ENCODE measurements around the gene AKR1B1. TPM values are rescaled to one million over a fixed set of nuclear protein-coding genes. Genes with fewer than 3 reads are reported as not detected.

AKR1B1 gene
- total RNA-seq, 4 donors from 2014 or later, result 44.6 to 55.2 (median 52.5) TPM

- 53% methylated on average over 11 of the region's 11 CpGs for WGBS
- Histone ChIP-seq H3K4me1 (peaks cover 8 to 19% (median 16%) of the 10 kb centered on the region in 4 donors), H3K36me3 (no peaks in the 10 kb centered on the region), H3K27me3 (no peaks in the 10 kb centered on the region), H3K27ac (replicated peaks in 1 of 4) (peak overlapping the region; percentile 76 to 82 (median 79)), H3K9me3 (no peaks in the 10 kb centered on the region), H3K4me3 (peak overlapping the region; percentile 37 to 53 (median 48))
- intact Hi-C loops (cut with DNase I), result loop anchor here (2.0 to 10.0 kb wide), 3 partner anchors 81 to 175 kb away; partner anchors contain the start of gene AKR1B15
- no peak for TF ChIP-seq POLR2A (IDR thresholded peaks at IDR 0.05; ENCODE audit: low read depth)
- TF ChIP-seq, protein P1, sequence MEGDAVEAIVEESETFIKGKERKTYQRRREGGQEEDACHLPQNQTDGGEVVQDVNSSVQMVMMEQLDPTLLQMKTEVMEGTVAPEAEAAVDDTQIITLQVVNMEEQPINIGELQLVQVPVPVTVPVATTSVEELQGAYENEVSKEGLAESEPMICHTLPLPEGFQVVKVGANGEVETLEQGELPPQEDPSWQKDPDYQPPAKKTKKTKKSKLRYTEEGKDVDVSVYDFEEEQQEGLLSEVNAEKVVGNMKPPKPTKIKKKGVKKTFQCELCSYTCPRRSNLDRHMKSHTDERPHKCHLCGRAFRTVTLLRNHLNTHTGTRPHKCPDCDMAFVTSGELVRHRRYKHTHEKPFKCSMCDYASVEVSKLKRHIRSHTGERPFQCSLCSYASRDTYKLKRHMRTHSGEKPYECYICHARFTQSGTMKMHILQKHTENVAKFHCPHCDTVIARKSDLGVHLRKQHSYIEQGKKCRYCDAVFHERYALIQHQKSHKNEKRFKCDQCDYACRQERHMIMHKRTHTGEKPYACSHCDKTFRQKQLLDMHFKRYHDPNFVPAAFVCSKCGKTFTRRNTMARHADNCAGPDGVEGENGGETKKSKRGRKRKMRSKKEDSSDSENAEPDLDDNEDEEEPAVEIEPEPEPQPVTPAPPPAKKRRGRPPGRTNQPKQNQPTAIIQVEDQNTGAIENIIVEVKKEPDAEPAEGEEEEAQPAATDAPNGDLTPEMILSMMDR (IDR thresholded peaks at IDR 0.05), result no peak
- TF ChIP-seq EP300 (IDR thresholded peaks at IDR 0.05), result no peak
- no peak for TF ChIP-seq POLR2AphosphoS5 (IDR thresholded peaks at IDR 0.05)
- no peak for DNase-seq (ENCODE audit: extremely low spot score)
These were observed 27.1 kb downstream of the AKR1B1 start for GRCh38 chr7:134431815-134432214.

- H3K9me3 ChIP-seq, result no peaks in the 10 kb centered on the region
- 67% methylated on average over 6 of the region's 6 CpGs for WGBS
- no peak overlapping the region for H3K27ac ChIP-seq (replicated peaks in 1 of 4)
- DNase-seq (ENCODE audit: extremely low spot score), result no peak
- intact Hi-C loops (cut with DNase I), result no loop called here
- TF ChIP-seq, protein P1 (IDR thresholded peaks at IDR 0.05), result no peak
- TF ChIP-seq POLR2AphosphoS5 (IDR thresholded peaks at IDR 0.05), result no peak
- no peak for TF ChIP-seq EP300 (IDR thresholded peaks at IDR 0.05)
- TF ChIP-seq POLR2A (IDR thresholded peaks at IDR 0.05; ENCODE audit: low read depth), result no peak
- H3K27me3 ChIP-seq, result no peaks in the 10 kb centered on the region
- H3K4me3 ChIP-seq, result no peak overlapping the region
- H3K4me1 ChIP-seq, result peaks cover 8 to 19% (median 16%) of the 10 kb centered on the region in 4 donors
- H3K36me3 ChIP-seq, result no peaks in the 10 kb centered on the region
These were observed 29.4 kb downstream of the AKR1B1 start for GRCh38 chr7:134429481-134429880.

- intact Hi-C loops (cut with DNase I), result no loop called here
- no peak for TF ChIP-seq POLR2AphosphoS5 (IDR thresholded peaks at IDR 0.05)
- no peak for TF ChIP-seq EP300 (IDR thresholded peaks at IDR 0.05)
- TF ChIP-seq, protein P1 (IDR thresholded peaks at IDR 0.05), result no peak
- TF ChIP-seq POLR2A (IDR thresholded peaks at IDR 0.05; ENCODE audit: low read depth), result no peak
- H3K27ac ChIP-seq (replicated peaks in 1 of 4), result no peak overlapping the region
- no peak for DNase-seq (ENCODE audit: extremely low spot score)
- no peaks in the 10 kb centered on the region for H3K36me3 ChIP-seq
- WGBS, result 82% methylated on average over 9 of the region's 9 CpGs
- H3K27me3 ChIP-seq, result no peaks in the 10 kb centered on the region
- peaks cover 8 to 19% (median 16%) of the 10 kb centered on the region in 4 donors for H3K4me1 ChIP-seq
- no peaks in the 10 kb centered on the region for H3K9me3 ChIP-seq
- H3K4me3 ChIP-seq, result no peak overlapping the region
These were observed 30.0 kb downstream of the AKR1B1 start for GRCh38 chr7:134428942-134429341.

DNA sequence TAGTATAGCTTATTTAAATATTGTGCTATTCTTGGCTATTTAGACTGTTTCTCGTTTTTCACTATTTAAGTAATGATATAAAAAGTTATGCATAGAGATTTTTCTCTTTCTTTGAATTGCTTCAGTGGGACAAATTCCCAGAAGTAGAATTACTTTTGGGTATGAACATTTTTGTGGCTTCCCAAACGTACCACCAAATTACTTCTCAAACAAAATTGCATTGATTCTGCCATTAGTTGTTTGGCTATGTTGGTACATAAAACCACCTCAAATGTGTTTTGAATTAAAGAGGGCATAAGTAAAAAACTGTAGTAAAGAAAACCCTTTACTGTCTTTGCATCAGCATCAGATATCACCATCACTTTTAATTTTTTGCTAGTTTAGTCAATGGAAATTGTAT lies 31.0 kb downstream of the AKR1B1 start:
- intact Hi-C loops (cut with DNase I), result no loop called here
- WGBS, result 73% methylated on average over 2 of the region's 2 CpGs
- Histone ChIP-seq H3K27ac (replicated peaks in 1 of 4) (no peak overlapping the region), H3K27me3 (no peaks in the 10 kb centered on the region), H3K9me3 (no peaks in the 10 kb centered on the region), H3K36me3 (no peaks in the 10 kb centered on the region), H3K4me3 (no peak overlapping the region), H3K4me1 (peaks cover 6 to 14% (median 12%) of the 10 kb centered on the region in 4 donors)
- TF ChIP-seq POLR2AphosphoS5 (IDR thresholded peaks at IDR 0.05) (no peak), POLR2A (IDR thresholded peaks at IDR 0.05; ENCODE audit: low read depth) (no peak), EP300 (IDR thresholded peaks at IDR 0.05) (no peak)
- TF ChIP-seq, protein P1 (IDR thresholded peaks at IDR 0.05), result no peak
- DNase-seq (ENCODE audit: extremely low spot score), result no peak

DNA sequence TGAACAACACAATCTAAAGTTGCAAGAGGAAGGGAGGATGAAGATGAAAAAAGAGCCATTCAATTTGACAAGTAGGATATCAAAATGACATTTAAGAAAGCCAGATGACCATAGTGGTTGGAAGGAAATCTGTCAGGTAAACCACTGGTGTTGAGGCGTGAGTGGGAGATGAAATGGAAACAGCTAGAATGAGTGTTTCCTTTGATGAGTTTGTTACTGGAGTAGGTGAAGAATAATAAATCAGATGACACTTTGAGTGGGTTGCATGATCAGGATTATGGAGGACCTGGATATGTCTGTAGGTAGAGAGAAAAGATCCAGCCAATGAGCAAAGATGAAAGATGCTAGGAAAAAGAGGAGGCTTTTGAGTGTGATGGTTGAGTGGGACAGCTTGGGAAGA lies 33.1 kb downstream of the AKR1B1 start:
- intact Hi-C loops (cut with DNase I), result no loop called here
- no peaks in the 10 kb centered on the region for H3K36me3 ChIP-seq
- H3K4me1 ChIP-seq, result no peaks in the 10 kb centered on the region
- 85% methylated on average over 1 of the region's 1 CpG for WGBS
- TF ChIP-seq, protein P1 (IDR thresholded peaks at IDR 0.05), result no peak
- no peak for TF ChIP-seq POLR2A (IDR thresholded peaks at IDR 0.05; ENCODE audit: low read depth)
- no peak for TF ChIP-seq EP300 (IDR thresholded peaks at IDR 0.05)
- no peak for TF ChIP-seq POLR2AphosphoS5 (IDR thresholded peaks at IDR 0.05)
- no peak for DNase-seq (ENCODE audit: extremely low spot score)
- no peak overlapping the region for H3K27ac ChIP-seq (replicated peaks in 1 of 4)
- no peaks in the 10 kb centered on the region for H3K9me3 ChIP-seq
- H3K4me3 ChIP-seq, result no peak overlapping the region
- peaks cover 0 to 7% (median 0%) of the 10 kb centered on the region in 4 donors for H3K27me3 ChIP-seq
